ENCODE measurements around the gene MYB.

DNA sequence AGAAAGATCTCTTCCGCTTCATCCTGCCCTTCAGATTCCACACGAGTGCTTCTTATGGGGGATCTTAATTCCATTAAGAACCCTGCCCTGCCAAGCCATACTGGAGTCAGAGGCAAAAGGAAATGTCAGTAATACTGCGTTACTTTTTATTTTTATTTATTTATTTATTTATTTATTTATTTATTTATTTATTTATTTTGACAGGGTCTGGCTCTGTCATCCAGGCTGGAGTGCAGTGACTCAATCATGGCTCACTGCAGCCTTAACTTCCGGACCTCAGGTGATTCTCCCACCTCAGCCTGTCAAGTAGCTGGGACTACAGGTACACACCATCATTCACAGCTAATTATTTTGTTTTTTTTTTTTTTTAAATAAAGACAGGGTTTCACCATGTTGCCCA, 79.5 kb downstream of the MYB start:
- TF ChIP-seq, protein P1, sequence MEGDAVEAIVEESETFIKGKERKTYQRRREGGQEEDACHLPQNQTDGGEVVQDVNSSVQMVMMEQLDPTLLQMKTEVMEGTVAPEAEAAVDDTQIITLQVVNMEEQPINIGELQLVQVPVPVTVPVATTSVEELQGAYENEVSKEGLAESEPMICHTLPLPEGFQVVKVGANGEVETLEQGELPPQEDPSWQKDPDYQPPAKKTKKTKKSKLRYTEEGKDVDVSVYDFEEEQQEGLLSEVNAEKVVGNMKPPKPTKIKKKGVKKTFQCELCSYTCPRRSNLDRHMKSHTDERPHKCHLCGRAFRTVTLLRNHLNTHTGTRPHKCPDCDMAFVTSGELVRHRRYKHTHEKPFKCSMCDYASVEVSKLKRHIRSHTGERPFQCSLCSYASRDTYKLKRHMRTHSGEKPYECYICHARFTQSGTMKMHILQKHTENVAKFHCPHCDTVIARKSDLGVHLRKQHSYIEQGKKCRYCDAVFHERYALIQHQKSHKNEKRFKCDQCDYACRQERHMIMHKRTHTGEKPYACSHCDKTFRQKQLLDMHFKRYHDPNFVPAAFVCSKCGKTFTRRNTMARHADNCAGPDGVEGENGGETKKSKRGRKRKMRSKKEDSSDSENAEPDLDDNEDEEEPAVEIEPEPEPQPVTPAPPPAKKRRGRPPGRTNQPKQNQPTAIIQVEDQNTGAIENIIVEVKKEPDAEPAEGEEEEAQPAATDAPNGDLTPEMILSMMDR (conservative IDR thresholded peaks at IDR 0.05), result no peak
- no peak for TF ChIP-seq ZFX (IDR thresholded peaks at IDR 0.05)
